NT2/D1 (cell line): ENCODE measurements around the gene MGAT5.

Source experiments
- DNase-seq: peaks from one replicate; pipeline ENCODE4 v3.0.0-alpha.2; 2011; ENCODE audit warnings: low read depth, low spot score
- H3K27me3 ChIP-seq: 2 replicates; pipeline ENCODE4 v1.6.0; 2011; ENCODE audit warnings: mild to moderate bottlenecking; ENCODE audit not compliant: insufficient read length, insufficient read depth
- H3K36me3 ChIP-seq: 2 replicates; pipeline ENCODE4 v1.6.1; 2011; ENCODE audit warnings: mild to moderate bottlenecking, low read length, mixed read lengths; ENCODE audit not compliant: insufficient read depth, insufficient read length
- H3K4me1 ChIP-seq: 2 replicates; pipeline ENCODE4 v1.5.1; 2011; ENCODE audit not compliant: insufficient read depth, insufficient read length
- H3K4me3 ChIP-seq: 2 replicates; pipeline ENCODE4 v1.5.1; 2011; ENCODE audit warnings: low read depth; ENCODE audit not compliant: insufficient read length
- H3K9ac ChIP-seq: 2 replicates; pipeline ENCODE4 v1.6.0; 2011; ENCODE audit warnings: low read depth; ENCODE audit not compliant: insufficient read length
- H3K9me3 ChIP-seq: 2 replicates; pipeline ENCODE4 v1.5.1; 2011; ENCODE audit warnings: mild to moderate bottlenecking, low read length; ENCODE audit not compliant: insufficient read depth
- SUZ12 ChIP-seq: IDR thresholded peaks from 2 replicates; pipeline ENCODE4 v1.6.1; 2011; ENCODE audit not compliant: insufficient read length, insufficient read depth; ENCODE audit errors: extremely low read depth
- YY1 ChIP-seq: IDR thresholded peaks from 2 replicates; pipeline ENCODE4 v1.6.1; 2011; ENCODE audit not compliant: insufficient read length, insufficient read depth
- ZNF274 ChIP-seq: IDR thresholded peaks from 2 replicates; pipeline ENCODE4 v1.6.1; 2011; ENCODE audit warnings: mild to moderate bottlenecking, low read depth, low read length

Gene MGAT5

GRCh38 chr2:134235510-134236144, 18.2 kb upstream of the MGAT5 start:
- Histone ChIP-seq H3K36me3 (no peaks in the 10 kb centered on the region), H3K9me3 (no peaks in the 10 kb centered on the region), H3K27me3 (no peaks in the 10 kb centered on the region), H3K4me1 (no peaks in the 10 kb centered on the region), H3K9ac (no peak overlapping the region), H3K4me3 (no peak overlapping the region)
- TF ChIP-seq YY1, result no peak
- TF ChIP-seq ZNF274, result no peak
- no peak for TF ChIP-seq SUZ12
- DNase-seq, result no peak

GRCh38 chr2:134238371-134238770, 15.5 kb upstream of the MGAT5 start:
- DNase-seq, result no peak
- TF ChIP-seq YY1 (no peak), ZNF274 (no peak), SUZ12 (no peak)
- H3K4me3 ChIP-seq, result no peak overlapping the region
- no peaks in the 10 kb centered on the region for H3K36me3 ChIP-seq
- H3K27me3 ChIP-seq, result no peaks in the 10 kb centered on the region
- no peak overlapping the region for H3K9ac ChIP-seq
- H3K9me3 ChIP-seq, result no peaks in the 10 kb centered on the region
- no peaks in the 10 kb centered on the region for H3K4me1 ChIP-seq

- Histone ChIP-seq H3K9ac (no peak overlapping the region), H3K27me3 (no peaks in the 10 kb centered on the region), H3K9me3 (no peaks in the 10 kb centered on the region), H3K4me1 (no peaks in the 10 kb centered on the region), H3K4me3 (no peak overlapping the region), H3K36me3 (no peaks in the 10 kb centered on the region)
- DNase-seq, result no peak
- no peak for TF ChIP-seq YY1
- no peak for TF ChIP-seq SUZ12
- no peak for TF ChIP-seq ZNF274
These were observed 13.8 kb upstream of the MGAT5 start for GRCh38 chr2:134240061-134240460.

GRCh38 chr2:134241911-134242310, 12.0 kb upstream of the MGAT5 start:
- no peak for TF ChIP-seq YY1
- no peak for TF ChIP-seq SUZ12
- no peak for TF ChIP-seq ZNF274
- Histone ChIP-seq H3K9ac (no peak overlapping the region), H3K4me1 (no peaks in the 10 kb centered on the region), H3K4me3 (no peak overlapping the region), H3K27me3 (no peaks in the 10 kb centered on the region), H3K36me3 (no peaks in the 10 kb centered on the region), H3K9me3 (no peaks in the 10 kb centered on the region)
- no peak for DNase-seq

- TF ChIP-seq YY1 (no peak), SUZ12 (no peak), ZNF274 (no peak)
- Histone ChIP-seq H3K9me3 (no peaks in the 10 kb centered on the region), H3K27me3 (no peaks in the 10 kb centered on the region), H3K4me3 (no peak overlapping the region), H3K9ac (no peak overlapping the region), H3K4me1 (no peaks in the 10 kb centered on the region), H3K36me3 (no peaks in the 10 kb centered on the region)
- no peak for DNase-seq
These were observed 10.6 kb upstream of the MGAT5 start for GRCh38 chr2:134243244-134243643.

GRCh38 chr2:134244086-134244485, 9.8 kb upstream of the MGAT5 start:
- Histone ChIP-seq H3K36me3 (no peaks in the 10 kb centered on the region), H3K27me3 (no peaks in the 10 kb centered on the region), H3K4me1 (no peaks in the 10 kb centered on the region), H3K4me3 (no peak overlapping the region), H3K9me3 (no peaks in the 10 kb centered on the region), H3K9ac (no peak overlapping the region)
- TF ChIP-seq YY1, result no peak
- TF ChIP-seq ZNF274, result no peak
- TF ChIP-seq SUZ12, result no peak
- DNase-seq, result no peak

- no peaks in the 10 kb centered on the region for H3K27me3 ChIP-seq
- H3K9me3 ChIP-seq, result no peaks in the 10 kb centered on the region
- H3K9ac ChIP-seq, result no peak overlapping the region
- no peak overlapping the region for H3K4me3 ChIP-seq
- no peak for DNase-seq
- no peaks in the 10 kb centered on the region for H3K4me1 ChIP-seq
- TF ChIP-seq YY1, result no peak
- TF ChIP-seq ZNF274, result no peak
- TF ChIP-seq SUZ12, result no peak
- H3K36me3 ChIP-seq, result no peaks in the 10 kb centered on the region
These were observed 9.3 kb upstream of the MGAT5 start for GRCh38 chr2:134244587-134244986.
